ENCODE data around the gene CMPK1.

CMPK1 gene

GRCh38 chr1:47411436-47411835 lies 77.8 kb downstream of the CMPK1 start:
- no peaks in the 10 kb centered on the region for H3K79me1 ChIP-seq (ENCODE audit: low read depth, low read length)
- H3K14ac ChIP-seq (ENCODE audit: low read length) = no peak overlapping the region
- H2BK12ac ChIP-seq (ENCODE audit: low read length) = no peak overlapping the region
- H3K4ac ChIP-seq (ENCODE audit: low read length) = no peak overlapping the region
- H3K27me3 ChIP-seq (ENCODE audit: control insufficient read depth in 3 of 3, insufficient read depth in 3 of 3, low read depth in 1 of 3, low read length in 3 of 3) = peaks cover 10 to 89% (median 27%) of the 10 kb centered on the region in 3 experiments
- H3K9me3 ChIP-seq (replicated peaks in 1 of 2; ENCODE audit: control insufficient read depth in 2 of 2, insufficient read depth in 1 of 2, low read depth in 1 of 2, low read length in 2 of 2) = no peaks in the 10 kb centered on the region
- no peak overlapping the region for H2AFZ ChIP-seq (ENCODE audit: low read length)
- no peak overlapping the region for H3K18ac ChIP-seq (ENCODE audit: low read length)
- H4K8ac ChIP-seq (ENCODE audit: low read depth, low read length) = no peak overlapping the region
- no peak overlapping the region for H4K91ac ChIP-seq (ENCODE audit: low read depth, low read length, poor library complexity)
- no peak for DNase-seq (ENCODE audit: low spot score)
- H3K9ac ChIP-seq (ENCODE audit: low read depth, low read length, poor library complexity) = no peak overlapping the region
- peaks cover 0 to 8% of the 10 kb centered on the region in 2 donors for H3K4me1 ChIP-seq (ENCODE audit: control insufficient read depth in 2 of 2, insufficient read depth in 1 of 2, low read depth in 1 of 2, low read length in 2 of 2)
- WGBS, 2 donors (ENCODE audit: extremely low coverage in 2 of 2, insufficient read length in 2 of 2, insufficient replicate concordance in 1 of 2) = no CpG with 5 or more reads among the region's 2 CpGs
- no peak overlapping the region for H2BK120ac ChIP-seq (ENCODE audit: low read depth, low read length)
- no peak overlapping the region for H2AK5ac ChIP-seq (ENCODE audit: low read depth, low read length)
- H2BK5ac ChIP-seq (ENCODE audit: low read length) = no peak overlapping the region
- no peak overlapping the region for H3K27ac ChIP-seq (replicated peaks; ENCODE audit: low read length)
- no peak overlapping the region for H2BK15ac ChIP-seq (ENCODE audit: low read length)
- H3K36me3 ChIP-seq (replicated peaks in 1 of 2; ENCODE audit: control insufficient read depth in 2 of 2, insufficient read depth in 2 of 2, low read length in 2 of 2) = no peaks in the 10 kb centered on the region
- no peak overlapping the region for H3K4me3 ChIP-seq (ENCODE audit: low read length in 2 of 2)
- H3K23ac ChIP-seq (ENCODE audit: low read depth, low read length, poor library complexity) = no peak overlapping the region
- no peak overlapping the region for H3K4me2 ChIP-seq (ENCODE audit: insufficient read depth, low read length, poor library complexity, severe bottlenecking)

GRCh38 chr1:47412437-47412836 lies 78.8 kb downstream of the CMPK1 start:
- Histone ChIP-seq H3K36me3 (replicated peaks in 1 of 2; ENCODE audit: control insufficient read depth in 2 of 2, insufficient read depth in 2 of 2, low read length in 2 of 2) (no peaks in the 10 kb centered on the region), H2BK12ac (ENCODE audit: low read length) (no peak overlapping the region), H3K14ac (ENCODE audit: low read length) (no peak overlapping the region), H4K8ac (ENCODE audit: low read depth, low read length) (no peak overlapping the region), H3K27me3 (ENCODE audit: control insufficient read depth in 3 of 3, insufficient read depth in 3 of 3, low read depth in 1 of 3, low read length in 3 of 3) (peaks cover 20 to 97% (median 37%) of the 10 kb centered on the region in 3 experiments), H3K9me3 (replicated peaks in 1 of 2; ENCODE audit: control insufficient read depth in 2 of 2, insufficient read depth in 1 of 2, low read depth in 1 of 2, low read length in 2 of 2) (peaks cover 0 to under 1% of the 10 kb centered on the region in 2 donors), H4K91ac (ENCODE audit: low read depth, low read length, poor library complexity) (no peak overlapping the region), H3K27ac (replicated peaks; ENCODE audit: low read length) (no peak overlapping the region), H3K4me3 (ENCODE audit: low read length in 2 of 2) (no peak overlapping the region), H3K4me1 (ENCODE audit: control insufficient read depth in 2 of 2, insufficient read depth in 1 of 2, low read depth in 1 of 2, low read length in 2 of 2) (peaks cover 0 to 8% of the 10 kb centered on the region in 2 donors), H3K23ac (ENCODE audit: low read depth, low read length, poor library complexity) (no peak overlapping the region), H2AFZ (ENCODE audit: low read length) (peak overlapping the region; percentile 54), H2BK15ac (ENCODE audit: low read length) (peak overlapping the region; percentile 45), H3K4me2 (ENCODE audit: insufficient read depth, low read length, poor library complexity, severe bottlenecking) (no peak overlapping the region), H2BK5ac (ENCODE audit: low read length) (no peak overlapping the region), H3K18ac (ENCODE audit: low read length) (peak overlapping the region; percentile 12), H2AK5ac (ENCODE audit: low read depth, low read length) (no peak overlapping the region), H3K79me1 (ENCODE audit: low read depth, low read length) (no peaks in the 10 kb centered on the region), H2BK120ac (ENCODE audit: low read depth, low read length) (no peak overlapping the region), H3K9ac (ENCODE audit: low read depth, low read length, poor library complexity) (no peak overlapping the region), H3K4ac (ENCODE audit: low read length) (no peak overlapping the region)
- no CpG with 5 or more reads among the region's 14 CpGs for WGBS, 2 donors (ENCODE audit: extremely low coverage in 2 of 2, insufficient read length in 2 of 2, insufficient replicate concordance in 1 of 2)
- DNase-seq (ENCODE audit: low spot score) = peak; percentile 20

GRCh38 chr1:47415728-47416318 lies 82.2 kb downstream of the CMPK1 start, which contains the start of gene FOXE3:
FOXE3 (plus strand) TSS chr1:47416285; CDS start chr1:47416316, 31 bp downstream.
- Histone ChIP-seq H3K27ac (replicated peaks; ENCODE audit: low read length) (no peak within 1 kb of the TSS), H2BK12ac (ENCODE audit: low read length) (peak within 1 kb of the TSS; percentile 17), H2BK15ac (ENCODE audit: low read length) (no peak within 1 kb of the TSS), H3K4me1 (ENCODE audit: control insufficient read depth in 2 of 2, insufficient read depth in 1 of 2, low read depth in 1 of 2, low read length in 2 of 2) (peaks cover 0 to 8% of the 10 kb centered on the region in 2 donors), H2BK5ac (ENCODE audit: low read length) (no peak within 1 kb of the TSS), H2AK5ac (ENCODE audit: low read depth, low read length) (no peak within 1 kb of the TSS), H3K9ac (ENCODE audit: low read depth, low read length, poor library complexity) (peak within 1 kb of the TSS; percentile 55), H2BK120ac (ENCODE audit: low read depth, low read length) (no peak within 1 kb of the TSS), H3K27me3 (ENCODE audit: control insufficient read depth in 3 of 3, insufficient read depth in 3 of 3, low read depth in 1 of 3, low read length in 3 of 3) (peaks cover 30 to 98% (median 61%) of the 10 kb centered on the region in 3 experiments), H3K18ac (ENCODE audit: low read length) (peak within 1 kb of the TSS; percentile 90), H3K4ac (ENCODE audit: low read length) (no peak within 1 kb of the TSS), H4K91ac (ENCODE audit: low read depth, low read length, poor library complexity) (no peak within 1 kb of the TSS), H3K4me3 (ENCODE audit: low read length in 2 of 2) (peak within 1 kb of the TSS; percentile 12 to 27), H3K79me1 (ENCODE audit: low read depth, low read length) (no peaks in the 10 kb centered on the region), H3K36me3 (replicated peaks in 1 of 2; ENCODE audit: control insufficient read depth in 2 of 2, insufficient read depth in 2 of 2, low read length in 2 of 2) (no peaks in the 10 kb centered on the region), H3K9me3 (replicated peaks in 1 of 2; ENCODE audit: control insufficient read depth in 2 of 2, insufficient read depth in 1 of 2, low read depth in 1 of 2, low read length in 2 of 2) (peaks cover 0 to 3% of the 10 kb centered on the region in 2 donors), H3K4me2 (ENCODE audit: insufficient read depth, low read length, poor library complexity, severe bottlenecking) (peak within 1 kb of the TSS; percentile 69), H2AFZ (ENCODE audit: low read length) (peak within 1 kb of the TSS; percentile 87), H3K23ac (ENCODE audit: low read depth, low read length, poor library complexity) (peak within 1 kb of the TSS; percentile 93), H3K14ac (ENCODE audit: low read length) (peak within 1 kb of the TSS; percentile 64), H4K8ac (ENCODE audit: low read depth, low read length) (peak within 1 kb of the TSS; percentile 30)
- no CpG with 5 or more reads among the region's 21 CpGs for WGBS, 2 donors (ENCODE audit: extremely low coverage in 2 of 2, insufficient read length in 2 of 2, insufficient replicate concordance in 1 of 2)
- DNase-seq (ENCODE audit: low spot score) = no peak

GRCh38 chr1:47416319-47417169 lies 83.0 kb downstream of the CMPK1 start:
- DNase-seq (ENCODE audit: low spot score) = peak; percentile 21

More at GRCh38 chr1:47416319-47417169, 83.0 kb downstream of the CMPK1 start:
- Histone ChIP-seq H3K9ac (ENCODE audit: low read depth, low read length, poor library complexity) (peak overlapping the region; percentile 55), H2AK5ac (ENCODE audit: low read depth, low read length) (no peak overlapping the region), H3K4ac (ENCODE audit: low read length) (no peak overlapping the region), H3K18ac (ENCODE audit: low read length) (peak overlapping the region; percentile 90), H3K14ac (ENCODE audit: low read length) (peak overlapping the region; percentile 64), H3K4me2 (ENCODE audit: insufficient read depth, low read length, poor library complexity, severe bottlenecking) (peak overlapping the region; percentile 69), H4K91ac (ENCODE audit: low read depth, low read length, poor library complexity) (no peak overlapping the region), H2BK12ac (ENCODE audit: low read length) (peak overlapping the region; percentile 17), H2BK15ac (ENCODE audit: low read length) (no peak overlapping the region), H3K4me1 (ENCODE audit: control insufficient read depth in 2 of 2, insufficient read depth in 1 of 2, low read depth in 1 of 2, low read length in 2 of 2) (peaks cover 0 to 8% of the 10 kb centered on the region in 2 donors), H3K79me1 (ENCODE audit: low read depth, low read length) (no peaks in the 10 kb centered on the region), H2BK120ac (ENCODE audit: low read depth, low read length) (no peak overlapping the region), H3K4me3 (ENCODE audit: low read length in 2 of 2) (peak overlapping the region; percentile 12 to 27), H2BK5ac (ENCODE audit: low read length) (no peak overlapping the region), H3K27ac (replicated peaks; ENCODE audit: low read length) (no peak overlapping the region), H3K23ac (ENCODE audit: low read depth, low read length, poor library complexity) (peak overlapping the region; percentile 93), H3K36me3 (replicated peaks in 1 of 2; ENCODE audit: control insufficient read depth in 2 of 2, insufficient read depth in 2 of 2, low read length in 2 of 2) (no peaks in the 10 kb centered on the region), H2AFZ (ENCODE audit: low read length) (peak overlapping the region; percentile 87), H3K27me3 (ENCODE audit: control insufficient read depth in 3 of 3, insufficient read depth in 3 of 3, low read depth in 1 of 3, low read length in 3 of 3) (peaks cover 35 to 98% (median 67%) of the 10 kb centered on the region in 3 experiments), H3K9me3 (replicated peaks in 1 of 2; ENCODE audit: control insufficient read depth in 2 of 2, insufficient read depth in 1 of 2, low read depth in 1 of 2, low read length in 2 of 2) (peaks cover 0 to 3% of the 10 kb centered on the region in 2 donors), H4K8ac (ENCODE audit: low read depth, low read length) (peak overlapping the region; percentile 30)
- no CpG with 5 or more reads among the region's 134 CpGs for WGBS, 2 donors (ENCODE audit: extremely low coverage in 2 of 2, insufficient read length in 2 of 2, insufficient replicate concordance in 1 of 2)
